Inflammatory macrophage treated with lipopolysaccharide for 1 hour (primary cell): Measurements from ENCODE around the gene UBE2L3.
A peak's percentile ranks its signal among the peaks of the same experiment; 100 is the strongest.
"Not testable (repeated sequence)": the region's sequence is repeated elsewhere in the genome, so short reads cannot be mapped to it uniquely, and the experiment has no call there.

Experiments used
- DNase-seq, 2 donors: peaks; one replicate each; pipeline ENCODE4 v3.0.0-alpha.2; 2020 to 2022

Gene UBE2L3

DNA sequence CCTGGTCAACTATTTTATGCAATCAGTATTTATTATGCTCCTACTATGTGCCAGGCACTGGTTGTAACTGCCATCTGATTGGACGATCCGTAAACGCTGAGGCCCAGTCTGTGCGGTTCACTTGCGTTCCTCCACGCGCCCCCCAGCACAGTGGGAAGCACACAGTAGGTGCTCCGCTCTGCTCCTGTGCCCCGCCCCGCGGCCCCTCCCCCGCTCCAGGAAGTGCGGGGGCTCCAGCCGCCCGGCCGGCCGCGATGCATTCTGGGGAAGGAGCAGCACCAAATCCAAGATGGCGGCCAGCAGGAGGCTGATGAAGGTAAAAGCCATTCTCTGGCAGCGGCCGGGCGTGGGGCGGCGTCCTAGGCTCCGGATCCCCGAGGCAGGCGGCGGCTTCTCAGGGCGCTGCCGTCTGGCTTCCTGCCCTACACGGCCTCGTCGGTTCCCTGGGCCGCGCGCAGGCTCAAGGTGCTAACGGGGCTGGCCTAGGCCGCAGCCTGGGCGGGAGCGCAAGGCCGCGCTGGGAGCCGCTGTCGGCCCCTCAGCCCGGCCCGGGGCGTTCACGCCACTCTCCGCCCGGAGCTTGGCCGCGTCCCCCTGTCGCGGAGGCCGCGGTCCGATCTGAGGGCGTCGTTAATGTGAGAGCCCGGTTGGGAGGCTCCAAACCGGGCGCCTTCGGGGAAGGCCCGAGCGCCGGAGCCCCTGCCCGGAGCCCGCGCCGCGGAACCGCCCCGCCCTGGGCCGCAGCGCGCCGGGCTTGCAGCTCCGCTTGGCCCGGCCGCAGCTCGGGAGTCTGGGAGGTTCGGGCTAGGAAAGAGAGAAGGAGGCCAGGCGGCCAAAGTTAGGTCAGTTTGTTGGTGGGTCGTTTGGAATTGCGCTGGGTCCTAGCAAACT is at the start of gene UBE2L3:
Gene UBE2L3, plus strand, starts transcription at position 259 of the 891 bp plus-strand sequence. Its CDS starts 31 bp downstream, at position 290.
- peak; percentile 70 to 81 for DNase-seq

DNA sequence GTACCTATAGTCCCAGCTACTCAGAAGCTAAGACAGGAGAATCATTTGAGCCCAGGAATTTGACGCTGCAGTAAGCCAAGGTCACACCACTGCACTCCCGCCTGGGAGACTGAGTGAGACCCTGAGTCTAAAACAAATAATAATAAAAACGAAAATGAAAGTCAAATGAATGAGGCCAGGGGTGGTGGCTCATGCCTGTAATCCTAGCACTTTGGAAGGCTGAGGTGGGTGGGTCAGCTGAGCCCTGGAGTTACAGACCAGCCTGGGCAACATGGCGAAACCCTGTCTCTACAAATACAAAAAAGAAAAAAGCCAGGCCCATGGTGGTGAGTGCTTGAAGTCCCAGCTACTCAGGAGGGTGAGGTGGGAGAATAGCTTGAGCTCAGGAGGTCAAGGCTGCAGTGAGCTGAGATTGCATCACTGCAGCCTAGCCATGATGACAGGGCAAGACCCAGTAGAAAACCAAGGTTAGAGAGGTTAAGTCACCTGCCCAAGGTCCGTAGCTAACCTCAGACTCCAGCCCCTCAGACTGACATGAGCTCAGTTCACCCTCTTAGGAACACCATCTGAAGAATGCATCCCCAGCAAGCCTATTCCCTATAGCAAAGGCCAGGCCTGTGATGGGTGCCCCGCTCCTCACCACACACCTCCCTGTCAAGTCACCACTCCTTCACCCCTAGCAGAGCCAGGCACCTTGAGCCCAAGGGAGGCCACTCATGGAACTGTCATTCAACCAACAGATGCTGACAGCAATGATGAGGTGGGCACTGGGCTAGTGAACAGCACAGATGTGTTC is 40.6 kb upstream of the UBE2L3 start:
- DNase-seq, result not testable (repeated sequence)

DNA sequence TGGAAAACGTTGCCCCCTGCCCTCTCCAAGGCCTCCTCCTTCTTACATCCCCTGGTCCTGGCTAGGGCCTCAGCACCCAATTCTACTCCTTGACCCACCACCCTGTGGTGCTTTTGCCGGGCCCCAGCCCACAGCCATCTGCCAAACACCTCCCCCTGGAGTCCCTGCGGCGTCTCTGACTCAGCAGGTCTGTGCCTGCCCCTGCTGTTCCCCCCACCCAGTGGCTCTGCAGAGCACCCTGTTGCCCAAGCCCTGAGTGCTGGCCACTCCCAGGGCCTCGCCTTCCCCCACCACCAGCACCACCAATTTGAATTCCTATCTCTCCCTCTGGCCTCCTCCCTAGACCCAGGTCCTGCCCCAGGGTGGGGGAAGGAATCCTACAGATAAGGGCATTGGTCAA is 36.0 kb upstream of the UBE2L3 start:
- not testable (repeated sequence) for DNase-seq

DNA sequence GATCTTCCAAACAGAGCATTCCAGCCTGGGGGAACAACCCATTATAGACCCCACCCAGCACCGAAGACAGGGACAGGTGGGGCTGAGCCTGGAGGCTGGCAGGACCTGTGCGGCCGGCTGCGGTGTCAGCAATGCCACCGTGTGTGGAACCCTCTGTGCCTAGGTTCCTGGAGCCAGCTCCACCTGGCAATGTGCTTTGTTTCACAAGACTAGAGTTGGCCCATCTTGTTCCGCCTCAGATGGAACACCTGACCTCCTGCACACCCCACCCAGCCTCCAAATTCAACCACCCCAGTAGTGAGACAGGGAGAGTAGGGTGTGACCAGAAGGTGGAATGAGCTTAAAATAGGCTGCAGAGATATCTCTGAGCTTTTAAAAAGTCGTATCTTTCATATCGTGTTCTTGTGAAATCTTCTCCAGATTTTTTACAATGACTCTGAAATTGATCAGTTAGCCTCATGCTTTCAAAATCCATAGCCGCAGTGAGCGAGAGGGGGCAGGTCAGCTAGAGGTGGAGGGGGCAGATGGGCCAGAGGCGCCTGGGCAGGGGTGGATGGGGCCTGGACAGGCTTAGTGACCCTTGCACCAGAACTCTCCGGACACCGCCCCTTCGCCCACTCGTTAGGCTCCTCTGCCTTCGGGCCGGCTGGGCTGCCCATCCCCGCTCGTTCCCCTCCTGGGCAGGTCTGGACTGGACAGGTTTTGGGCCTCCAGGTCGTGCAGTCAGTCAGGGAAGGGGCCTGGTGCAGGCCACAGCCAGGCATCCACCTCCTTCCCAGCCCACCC is 34.5 kb upstream of the UBE2L3 start:
- DNase-seq, result not testable (repeated sequence)

DNA sequence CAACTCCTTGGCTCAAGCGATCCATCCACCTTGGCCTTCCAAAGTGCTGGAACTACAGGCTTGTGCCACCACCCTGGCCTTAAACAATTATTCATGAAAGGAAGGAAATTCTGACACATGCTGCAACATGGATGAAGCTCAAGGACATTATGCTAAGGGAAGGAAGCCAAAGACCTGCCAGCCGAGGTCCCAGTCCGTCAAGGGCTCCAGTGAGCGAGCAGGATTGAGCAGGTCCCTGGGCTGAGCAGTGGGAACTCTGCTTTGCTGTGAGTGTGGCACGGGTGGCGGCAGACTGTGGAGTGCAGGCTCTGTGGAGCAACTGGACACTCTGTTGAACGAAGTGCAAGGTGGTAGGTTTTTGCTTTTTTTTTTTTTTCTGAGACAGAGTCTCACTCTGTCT is 27.7 kb upstream of the UBE2L3 start:
- not testable (repeated sequence) for DNase-seq

DNA sequence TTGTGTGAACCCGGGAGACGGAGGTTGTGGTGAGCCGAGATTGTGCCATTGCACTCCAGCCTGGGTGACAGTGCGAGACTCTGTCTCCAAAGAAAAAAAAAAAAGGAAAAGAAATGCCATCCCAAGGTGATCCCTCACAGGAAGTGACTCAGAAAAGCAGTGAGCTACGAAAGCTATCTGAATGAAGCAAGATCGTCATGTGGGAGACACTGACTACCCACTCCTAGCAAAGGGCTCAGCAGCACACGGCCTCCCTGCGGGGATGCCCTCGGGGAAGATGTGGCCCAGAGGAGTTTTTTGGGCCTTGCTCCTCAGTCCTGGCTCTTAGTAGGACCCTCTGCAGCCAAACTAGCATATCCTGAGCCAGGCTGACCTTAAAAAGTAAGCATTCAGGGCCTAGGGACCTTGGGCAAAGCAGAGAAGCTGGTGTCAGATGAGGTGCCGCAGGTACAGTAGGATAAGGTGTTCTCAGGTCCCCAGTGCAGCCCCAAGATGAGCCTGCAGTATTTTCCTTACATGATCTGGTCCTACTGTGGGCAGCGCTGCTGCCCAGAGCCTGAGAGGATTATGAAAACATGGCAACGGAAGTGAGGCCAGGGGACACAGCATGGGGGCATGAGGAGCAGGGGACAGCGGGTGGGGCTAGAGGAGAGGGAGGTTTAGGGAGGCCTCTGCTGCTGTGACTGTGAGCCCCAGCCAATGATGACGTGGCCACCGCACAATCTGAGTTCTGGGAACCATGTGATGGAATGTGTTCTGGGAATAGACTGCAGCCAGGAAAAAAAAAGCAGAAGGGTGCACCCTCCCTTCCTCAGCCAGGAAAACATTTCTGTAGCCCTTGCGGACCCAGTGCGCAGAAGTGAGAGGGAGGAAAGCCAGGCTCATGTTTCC is 22.8 kb upstream of the UBE2L3 start:
- DNase-seq, result not testable (repeated sequence)

DNA sequence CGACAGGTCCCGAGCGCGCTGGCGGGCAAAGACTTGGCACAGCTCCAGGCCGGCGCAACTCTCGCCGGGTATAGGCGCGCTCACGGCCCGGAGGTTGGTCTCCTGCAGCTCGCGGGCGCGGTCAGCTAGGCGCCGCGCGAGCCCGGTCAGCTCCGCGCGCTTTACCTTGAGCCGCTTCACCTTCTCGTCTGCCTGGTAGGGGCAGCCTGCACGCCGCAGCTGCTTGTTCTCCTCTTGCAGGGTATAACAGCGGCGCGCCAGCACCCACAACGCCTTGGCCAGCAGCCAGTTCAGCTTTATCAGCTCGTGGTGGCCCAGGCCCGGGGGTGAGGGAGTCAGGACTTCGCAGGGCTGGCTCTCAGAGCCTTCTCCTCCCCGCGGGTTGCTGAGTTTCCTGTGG is 18.0 kb upstream of the UBE2L3 start:
- not testable (repeated sequence) for DNase-seq

DNA sequence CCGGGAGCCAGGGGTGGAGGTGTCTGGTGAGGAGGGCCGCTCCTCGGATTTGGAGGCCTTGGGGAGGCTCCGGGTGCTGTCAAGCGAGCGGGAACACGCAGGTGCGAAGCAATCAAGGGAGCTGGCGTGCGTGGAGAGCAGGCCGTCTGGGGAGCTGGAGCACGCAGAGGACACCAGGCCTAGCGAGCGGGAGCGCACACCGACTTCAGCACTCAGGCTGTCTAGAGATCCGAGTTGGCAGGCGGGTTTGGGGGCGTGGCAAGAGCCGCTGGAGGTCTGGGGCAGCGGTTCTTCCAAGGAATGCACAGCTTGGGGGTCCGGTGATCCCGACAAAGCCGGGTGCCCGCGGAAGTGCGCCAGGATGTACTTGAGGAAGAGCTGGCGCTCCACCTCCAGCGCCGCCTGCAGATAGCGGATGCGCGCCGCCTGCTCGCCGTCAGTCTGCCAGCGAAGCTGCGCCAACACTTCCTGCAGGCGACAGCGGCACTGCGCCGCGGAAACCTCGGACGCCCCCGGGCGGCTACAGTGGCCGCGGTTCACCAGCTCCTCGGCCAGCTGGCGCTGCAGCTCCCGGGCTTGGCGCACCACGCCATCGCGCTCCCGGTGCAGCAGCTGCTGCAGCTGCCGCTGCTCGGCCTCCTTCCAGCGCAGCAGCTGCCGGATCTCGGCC is 17.4 kb upstream of the UBE2L3 start:
- DNase-seq, result not testable (repeated sequence)

DNA sequence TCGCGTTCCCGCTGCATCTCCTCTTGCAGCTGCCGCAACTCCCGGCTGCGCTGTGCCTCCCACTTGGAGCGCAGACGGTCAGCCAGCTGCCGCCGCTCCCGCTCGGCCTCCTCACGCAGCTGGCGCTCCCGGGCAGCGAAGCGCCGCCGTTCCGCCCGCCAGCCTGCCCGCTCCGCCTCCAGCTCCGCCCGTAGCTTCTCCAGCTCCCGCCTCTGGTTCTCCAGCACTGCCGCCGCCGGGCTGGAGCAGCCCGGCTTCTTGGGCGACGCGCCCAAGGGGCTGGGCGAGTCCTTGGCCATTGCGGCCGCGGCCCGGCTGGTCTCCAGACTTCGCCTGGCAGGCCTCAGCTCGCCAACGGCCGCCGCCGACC is 16.9 kb upstream of the UBE2L3 start:
- not testable (repeated sequence) for DNase-seq

DNA sequence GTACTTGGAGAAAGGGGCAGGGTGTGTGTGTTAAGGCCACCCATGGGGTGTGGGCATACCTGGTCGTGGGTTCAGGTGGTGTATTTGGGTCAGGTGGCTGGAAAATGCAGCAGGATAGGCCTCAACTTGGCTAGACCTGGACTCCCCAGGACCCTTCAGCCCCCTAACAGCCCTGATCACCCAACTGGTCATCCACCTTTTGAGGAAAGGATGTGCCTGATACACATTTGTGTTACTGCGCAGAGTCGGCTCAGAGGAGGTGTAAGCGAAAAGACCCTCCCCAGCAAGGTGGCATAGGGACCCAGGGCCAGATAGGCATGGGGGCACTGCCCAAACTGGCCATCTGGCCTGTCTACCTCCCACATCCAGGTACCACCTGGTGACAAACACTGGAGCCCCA is 16.2 kb upstream of the UBE2L3 start, which contains the start of gene RIMBP3C:
Gene RIMBP3C, minus strand, starts transcription at position 101 of the 400 bp plus-strand sequence. CDS start 485 bp downstream, outside the sequence.
- DNase-seq, result not testable (repeated sequence)

DNA sequence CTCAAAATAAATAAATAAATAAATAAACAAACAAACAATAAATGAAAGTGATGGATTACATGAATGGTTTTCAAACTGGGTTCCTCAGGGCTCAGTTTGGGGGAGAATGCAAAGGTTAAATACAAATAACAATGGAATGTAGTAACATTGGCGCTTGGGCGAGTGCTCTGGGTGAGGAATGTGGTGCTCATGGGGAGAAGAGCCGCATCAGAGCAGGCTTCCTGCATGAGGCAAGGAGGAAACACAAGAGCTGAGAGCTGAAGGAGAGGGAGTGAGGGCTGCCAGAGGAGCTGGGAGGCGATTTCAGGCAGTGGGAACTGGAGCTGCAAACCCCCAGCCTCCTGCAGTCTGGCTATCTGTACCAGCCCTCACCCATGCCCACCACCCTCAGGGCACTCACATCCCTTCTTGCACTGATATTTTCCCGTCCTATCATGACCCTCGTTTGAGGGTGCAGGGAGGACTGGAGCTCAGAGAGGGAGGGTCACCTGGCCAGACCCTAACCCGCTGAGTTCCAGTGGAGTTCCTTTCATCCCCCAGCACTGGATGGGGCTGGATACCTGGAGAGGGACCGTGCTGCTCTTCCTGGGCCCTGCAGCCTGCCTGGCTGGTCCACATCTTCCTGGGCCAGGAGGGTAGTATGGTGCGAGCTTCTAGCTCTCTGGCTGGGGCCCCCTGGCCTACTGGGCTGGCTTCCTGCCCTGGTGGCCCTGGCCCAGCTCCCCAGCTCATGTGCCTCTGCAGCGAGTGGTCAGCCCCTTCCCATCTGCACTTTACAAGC is 8.0 kb upstream of the UBE2L3 start:
- not testable (repeated sequence) for DNase-seq

DNA sequence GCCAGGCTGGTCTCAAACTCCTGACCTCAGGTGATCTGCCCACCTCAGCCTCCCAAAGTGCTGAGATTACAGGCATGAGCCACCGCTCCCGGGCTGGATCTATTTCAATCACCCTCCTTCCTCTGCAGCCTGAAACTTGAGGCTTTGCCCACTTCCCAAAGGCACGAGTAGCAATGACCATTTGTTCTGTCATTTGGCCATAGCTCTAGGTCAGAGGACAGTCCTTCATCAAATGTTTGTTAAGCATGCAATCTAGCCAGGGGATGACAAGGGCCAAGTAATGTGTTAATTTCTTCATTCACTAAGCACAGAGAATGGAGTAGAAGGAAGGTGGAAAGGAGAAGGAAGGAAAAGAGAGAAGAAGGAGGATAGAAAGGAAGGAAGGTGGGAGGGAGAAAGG is 6.9 kb upstream of the UBE2L3 start:
- DNase-seq, result not testable (repeated sequence)

DNA sequence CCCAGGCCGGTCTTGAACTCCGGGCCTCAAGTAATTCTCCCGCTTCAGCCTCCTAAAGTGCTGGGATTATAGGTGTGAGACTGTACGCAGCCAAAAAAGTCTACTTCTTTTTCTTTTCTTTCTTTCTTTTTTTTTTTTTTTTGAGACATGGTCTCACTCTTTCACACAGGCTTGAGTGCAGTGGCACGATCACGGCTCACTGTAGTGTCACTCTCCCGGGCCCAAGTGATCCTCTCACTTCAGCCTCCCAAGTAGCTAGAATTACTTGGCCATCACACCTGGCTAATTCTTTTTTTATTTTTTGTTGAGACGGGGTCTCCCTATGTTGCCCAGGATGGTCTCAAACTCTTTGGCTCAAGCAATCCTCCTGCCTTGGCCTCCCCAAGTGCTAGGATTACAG is 3.6 kb upstream of the UBE2L3 start:
- DNase-seq, result no peak

DNA sequence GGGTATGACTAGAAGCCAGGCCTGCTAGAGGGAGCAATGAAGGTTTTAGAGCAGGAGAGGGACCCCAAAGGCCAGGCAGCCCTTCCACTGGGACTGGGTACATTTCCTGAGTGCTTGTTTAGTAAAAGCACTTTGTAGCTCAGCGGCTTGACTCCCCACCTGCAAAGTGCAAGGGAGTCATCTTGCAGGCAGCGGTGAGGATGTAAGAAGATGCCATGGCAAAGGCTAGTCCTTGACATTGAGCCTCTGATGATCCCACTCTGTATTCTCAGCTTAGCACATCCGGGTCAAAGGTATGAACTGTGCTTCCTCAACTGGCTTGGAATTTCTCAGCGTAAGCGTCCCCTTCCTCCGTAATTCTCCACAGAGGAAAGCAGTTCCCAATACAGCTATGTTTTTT is 3.1 kb upstream of the UBE2L3 start:
- DNase-seq, result no peak

DNA sequence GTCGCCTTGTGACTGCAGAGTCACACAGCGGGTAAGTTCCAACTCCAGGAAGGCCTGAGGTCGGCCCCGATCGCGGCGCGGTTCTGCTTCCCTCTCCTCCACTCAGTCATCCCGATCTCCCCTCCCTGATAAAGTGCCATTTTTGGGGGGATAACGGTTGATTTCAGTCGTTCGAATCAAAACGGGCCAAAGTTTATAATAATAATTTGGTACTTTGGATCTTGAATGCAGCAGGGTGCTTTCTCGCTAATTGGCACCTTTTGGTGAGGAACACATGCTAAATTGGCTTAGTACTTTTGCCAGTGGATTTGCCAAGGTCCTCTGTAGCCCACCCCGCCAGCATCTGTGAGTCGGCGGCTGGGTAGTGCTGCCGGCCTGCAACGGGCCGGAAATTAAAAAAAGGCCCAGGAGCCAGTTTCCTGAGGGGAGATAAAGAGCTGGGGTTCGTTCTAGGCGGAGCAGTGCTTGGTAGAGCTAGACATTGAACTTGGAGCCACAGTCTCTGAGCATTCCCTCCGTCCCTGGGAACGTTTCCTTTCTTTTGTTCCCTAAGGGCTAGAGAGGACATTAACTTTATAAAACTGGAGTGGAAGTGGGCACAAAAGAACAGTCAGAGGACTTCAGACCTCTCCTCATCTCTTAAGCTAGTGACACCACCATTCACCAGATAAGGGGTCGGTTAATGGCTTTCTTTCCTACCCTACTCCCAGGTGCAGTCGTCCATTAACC is 997 bp downstream of the UBE2L3 start:
- peak; percentile 26 to 51 for DNase-seq

DNA sequence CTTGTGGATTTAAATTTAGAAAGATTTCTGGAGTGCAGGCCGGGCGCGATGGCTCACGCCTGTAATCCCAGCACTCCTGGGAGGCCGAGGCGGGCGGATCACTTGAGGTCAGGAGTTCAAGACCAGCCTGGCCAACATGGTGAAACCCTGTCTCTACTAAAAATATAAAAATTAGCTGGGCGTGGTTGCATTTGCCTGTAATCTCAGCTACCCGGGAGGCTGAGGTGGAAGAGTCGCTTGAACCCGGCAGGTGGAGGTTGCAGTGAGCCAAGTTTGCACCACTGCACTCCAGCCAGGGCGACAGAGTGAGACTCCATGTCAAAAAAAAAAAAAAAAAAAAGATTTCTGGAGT is 1.5 kb downstream of the UBE2L3 start:
- DNase-seq, result not testable (repeated sequence)

DNA sequence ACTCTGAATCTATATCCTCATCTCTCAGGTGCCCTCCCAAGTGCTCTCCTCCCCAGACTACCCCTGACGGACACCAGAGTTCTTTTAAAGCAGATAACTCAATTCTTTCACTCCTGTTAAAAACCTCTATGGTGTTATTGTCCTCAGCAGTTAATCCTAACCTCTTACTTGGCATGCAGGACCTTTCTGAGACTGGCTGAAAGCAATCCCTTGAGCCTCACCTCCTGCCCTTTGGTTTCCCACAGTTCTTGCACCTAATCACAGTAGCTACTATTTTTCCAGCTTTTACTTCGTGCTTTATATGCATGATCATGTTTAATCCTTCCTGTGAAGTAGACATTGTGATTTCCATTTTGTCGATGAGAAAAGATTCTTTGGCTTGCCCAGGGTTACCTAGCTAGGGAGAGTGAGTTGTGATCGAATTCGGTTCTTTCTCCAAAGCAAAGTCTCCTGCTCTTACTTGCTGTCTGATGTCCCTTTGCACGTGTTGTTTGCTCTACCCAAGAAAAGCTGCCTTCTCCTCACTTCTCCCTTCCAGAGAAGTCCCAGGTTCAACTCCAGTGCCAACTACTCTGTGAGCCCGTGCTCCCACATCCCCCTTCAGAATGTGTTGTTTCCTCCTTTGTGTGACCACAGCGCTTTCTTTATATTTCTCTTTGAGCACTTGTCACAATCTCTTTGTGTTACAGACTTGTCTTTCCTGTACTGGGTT is 2.1 kb downstream of the UBE2L3 start:
- peak; percentile 50 to 52 for DNase-seq

DNA sequence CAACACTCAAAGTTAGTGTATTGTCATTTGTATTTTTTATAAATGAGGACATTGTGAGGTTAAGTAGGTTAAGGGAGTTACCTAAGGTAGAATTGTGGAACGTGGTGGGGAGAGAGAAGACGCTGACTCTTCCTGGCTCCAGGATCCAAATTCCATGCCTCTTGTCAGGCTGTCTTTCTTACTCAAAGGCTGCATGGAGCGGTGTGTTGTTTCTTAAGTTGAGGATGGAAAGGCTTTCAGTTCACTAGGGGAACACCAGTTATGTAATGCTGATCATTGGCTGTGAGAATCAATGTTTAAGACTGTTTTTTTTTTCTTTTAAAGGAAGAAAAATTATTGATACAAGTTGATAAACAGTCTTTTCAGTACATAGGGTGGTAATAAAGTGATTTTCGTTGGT is 2.9 kb downstream of the UBE2L3 start:
- DNase-seq, result no peak

DNA sequence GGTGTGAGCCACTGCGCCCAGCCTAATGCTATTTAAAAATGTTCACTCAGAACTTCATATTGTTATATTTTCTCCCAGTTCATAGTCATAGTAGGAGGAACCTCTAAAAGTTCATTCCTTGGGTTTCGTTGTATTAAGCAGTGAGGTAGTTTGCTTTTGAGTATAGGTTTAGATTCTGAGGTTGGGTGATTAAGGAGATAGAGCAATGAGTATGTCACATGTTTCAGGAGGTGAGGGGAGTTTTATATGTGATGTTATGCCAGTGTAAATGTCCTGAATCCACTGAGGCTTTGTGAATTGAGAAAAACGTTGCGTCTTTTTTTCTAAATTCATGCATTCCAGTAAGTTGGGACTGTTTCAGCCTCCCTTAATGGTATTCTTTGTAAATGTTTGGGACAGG is 4.2 kb downstream of the UBE2L3 start:
- no peak for DNase-seq
